HCT116 (cell line): ENCODE measurements around the gene BRIP1. TPM values are rescaled to one million over a fixed set of nuclear protein-coding genes. Genes with fewer than 3 reads are reported as not detected.

Source experiments
- ATAC-seq: fragments of 200-7000 bp; cut with Tn5 transposase; 2 replicates; pipeline ENCODE4 v1.9.1; 2020; ENCODE audit warnings: mild to moderate bottlenecking, moderate library complexity
- BruUV-seq: library from RNA; stranded (reverse); fragments of 400-500 nt; replicated peaks from 2 replicates; lab custom pipeline; 2021; lab: Mats Ljungman, UMichigan
- CTCF ChIA-PET: fragments of 300-600 bp; sonication (Branson Sonifier 250); formaldehyde crosslinking; loops from one replicate; lab custom pipeline; 2021; ENCODE audit warnings: antibody characterized with exemption; lab: Charles Lee
- POLR2A ChIA-PET: fragments of 300-600, 350-600 bp; sonication (Branson Sonifier 250); formaldehyde crosslinking; loops from one replicate; lab custom pipeline; 2021; ENCODE audit warnings: antibody characterized with exemption; lab: Charles Lee
- RAD21 ChIA-PET, 2 experiments: fragments of 300-600 bp; sonication (Branson Sonifier 250); formaldehyde crosslinking; loops; one replicate each; lab custom pipeline; 2023; ENCODE audit warnings: low total read pairs in 2 of 2; ENCODE audit not compliant: uncharacterized antibody in 2 of 2, unreplicated experiment in 2 of 2, low non-redundant PET in 1 of 2; lab: Charles Lee
- DNase-seq: peaks from one replicate; pipeline ENCODE4 v3.0.0-alpha.2; 2010; ENCODE audit warnings: low read depth, low spot score
- H2AFZ ChIP-seq: fragments of 200-600 bp; shearing (Covaris generic), sonication (generic); 2 replicates; pipeline ENCODE4 v1.6.1; 2017; ENCODE audit warnings: low read depth, mixed run types, mixed read lengths, antibody characterized with exemption, low read length; ENCODE audit not compliant: poor library complexity, severe bottlenecking
- H3K27ac ChIP-seq: 2 replicates; pipeline ENCODE4 v1.5.1; 2012; ENCODE audit warnings: low read depth, low read length
- H3K27me3 ChIP-seq: fragments of 200-600 bp; sonication (generic); 2 replicates; pipeline ENCODE4 v1.6.1; 2016; ENCODE audit warnings: mixed run types, low read length, mixed read lengths; ENCODE audit not compliant: insufficient read depth
- H3K36me3 ChIP-seq, 2 experiments: fragments of 200-500 bp in 1 of 2; fragments of 200-600 bp in 1 of 2; sonication (Bioruptor generic) in 1 of 2; sonication (generic) in 1 of 2; 2 replicates each; pipeline versions ENCODE4 v1.5.1 to v1.6.1; 2014 to 2016; ENCODE audit warnings: low read length in 2 of 2, inconsistent platforms in 1 of 2, mixed read lengths in 1 of 2, mixed run types in 1 of 2; ENCODE audit not compliant: insufficient read depth in 2 of 2, control insufficient read depth in 1 of 2
- H3K4me1 ChIP-seq, 2 experiments: fragments of 200-600 bp in 1 of 2; sonication (generic) in 1 of 2; 2 replicates each; pipeline versions ENCODE4 v1.5.1 to v1.6.1; 2012 to 2017; ENCODE audit warnings: low read length in 2 of 2, inconsistent platforms in 1 of 2, mild to moderate bottlenecking in 1 of 2, mixed read lengths in 1 of 2, mixed run types in 1 of 2, moderate library complexity in 1 of 2; ENCODE audit not compliant: insufficient read depth in 2 of 2, control insufficient read depth in 1 of 2
- H3K4me2 ChIP-seq: fragments of 200-600 bp; sonication (generic); 2 replicates; pipeline ENCODE4 v1.6.1; 2017; ENCODE audit warnings: mixed run types, low read length, mixed read lengths
- H3K4me3 ChIP-seq, 2 experiments: fragments of 200-600 bp in 1 of 2; sonication (generic) in 1 of 2; replicated peaks in 1 of 2; 2 replicates each; pipeline ENCODE4 v1.5.1; 2011 to 2016; ENCODE audit warnings: low read length in 2 of 2, control low read depth in 1 of 2, low read depth in 1 of 2, mild to moderate bottlenecking in 1 of 2, mixed read lengths in 1 of 2, mixed run types in 1 of 2
- H3K79me2 ChIP-seq: fragments of 200-600 bp; sonication (generic); 2 replicates; pipeline ENCODE4 v1.6.1; 2017; ENCODE audit warnings: mild to moderate bottlenecking, mixed run types, low read length, moderate library complexity, mixed read lengths; ENCODE audit not compliant: insufficient read depth
- H3K9ac ChIP-seq: fragments of 200-600 bp; sonication (generic); 2 replicates; pipeline ENCODE4 v1.6.1; 2016; ENCODE audit warnings: low read length, mixed read lengths
- H3K9me2 ChIP-seq: fragments of 200-600 bp; sonication (generic), shearing (Covaris generic); 2 replicates; pipeline ENCODE4 v1.6.1; 2017; ENCODE audit warnings: mixed run types, mild to moderate bottlenecking, moderate library complexity; ENCODE audit not compliant: insufficient read depth
- H3K9me3 ChIP-seq, 2 experiments: fragments of 200-500 bp in 1 of 2; fragments of 200-600 bp in 1 of 2; sonication (Bioruptor generic) in 1 of 2; sonication (generic) in 1 of 2; 2 replicates each; pipeline ENCODE4 v1.6.1; 2014 to 2017; ENCODE audit warnings: low read length in 2 of 2, mixed read lengths in 2 of 2, inconsistent platforms in 1 of 2, low read depth in 1 of 2, mild to moderate bottlenecking in 1 of 2, mixed run types in 1 of 2, moderate library complexity in 1 of 2; ENCODE audit not compliant: control insufficient read depth in 1 of 2, insufficient read depth in 1 of 2
- H4K20me1 ChIP-seq: fragments of 200-600 bp; sonication (generic), shearing (Covaris generic); 2 replicates; pipeline ENCODE4 v1.6.1; 2017; ENCODE audit warnings: mixed run types, mild to moderate bottlenecking, moderate library complexity; ENCODE audit not compliant: insufficient read depth
- ELF1 ChIP-seq: IDR thresholded peaks from 2 replicates; pipeline ENCODE4 v1.6.1; 2012; ENCODE audit warnings: low read depth, borderline replicate concordance
- FOSL1 ChIP-seq: IDR thresholded peaks from 2 replicates; pipeline ENCODE4 v1.6.1; 2012; ENCODE audit warnings: low read depth
- intact Hi-C: fragments of 100-400 bp; cut with micrococcal nuclease; formaldehyde crosslinking; loops from 2 replicates; pipeline ENCODE4 v1.10.0; 2022
- total RNA-seq: library from RNA; stranded (reverse); gene quantifications from one replicate; pipeline ENCODE4 v1.2.1, GENCODE V29; 2021; ENCODE audit not compliant: unreplicated experiment
- TF ChIP-seq, protein P1 (sequence below): IDR thresholded peaks from 2 replicates; pipeline ENCODE4 v1.6.1; 2012; ENCODE audit warnings: low read depth

Gene BRIP1
- total RNA-seq, 1 experiment from 2014 or later: 22.2 TPM

DNA sequence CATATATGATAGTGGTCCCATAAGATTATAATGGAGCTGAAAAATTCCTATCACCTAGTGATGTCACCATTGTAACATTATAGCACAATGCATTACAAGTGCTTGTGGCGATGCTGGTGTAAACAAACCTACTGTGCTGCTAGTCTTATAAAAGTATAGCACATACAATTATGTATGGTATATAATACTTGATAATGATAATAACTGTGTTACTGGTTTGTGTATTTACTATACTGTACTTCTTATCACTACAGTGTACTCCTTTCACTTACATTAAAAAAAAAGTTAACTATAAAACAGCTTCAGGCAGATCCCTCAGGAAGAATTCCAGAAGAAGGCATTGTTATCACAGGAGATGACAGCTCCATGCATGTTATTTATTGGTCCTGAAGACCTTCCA, 150.3 kb downstream of the BRIP1 start (continued):
- TF ChIP-seq, protein P1, sequence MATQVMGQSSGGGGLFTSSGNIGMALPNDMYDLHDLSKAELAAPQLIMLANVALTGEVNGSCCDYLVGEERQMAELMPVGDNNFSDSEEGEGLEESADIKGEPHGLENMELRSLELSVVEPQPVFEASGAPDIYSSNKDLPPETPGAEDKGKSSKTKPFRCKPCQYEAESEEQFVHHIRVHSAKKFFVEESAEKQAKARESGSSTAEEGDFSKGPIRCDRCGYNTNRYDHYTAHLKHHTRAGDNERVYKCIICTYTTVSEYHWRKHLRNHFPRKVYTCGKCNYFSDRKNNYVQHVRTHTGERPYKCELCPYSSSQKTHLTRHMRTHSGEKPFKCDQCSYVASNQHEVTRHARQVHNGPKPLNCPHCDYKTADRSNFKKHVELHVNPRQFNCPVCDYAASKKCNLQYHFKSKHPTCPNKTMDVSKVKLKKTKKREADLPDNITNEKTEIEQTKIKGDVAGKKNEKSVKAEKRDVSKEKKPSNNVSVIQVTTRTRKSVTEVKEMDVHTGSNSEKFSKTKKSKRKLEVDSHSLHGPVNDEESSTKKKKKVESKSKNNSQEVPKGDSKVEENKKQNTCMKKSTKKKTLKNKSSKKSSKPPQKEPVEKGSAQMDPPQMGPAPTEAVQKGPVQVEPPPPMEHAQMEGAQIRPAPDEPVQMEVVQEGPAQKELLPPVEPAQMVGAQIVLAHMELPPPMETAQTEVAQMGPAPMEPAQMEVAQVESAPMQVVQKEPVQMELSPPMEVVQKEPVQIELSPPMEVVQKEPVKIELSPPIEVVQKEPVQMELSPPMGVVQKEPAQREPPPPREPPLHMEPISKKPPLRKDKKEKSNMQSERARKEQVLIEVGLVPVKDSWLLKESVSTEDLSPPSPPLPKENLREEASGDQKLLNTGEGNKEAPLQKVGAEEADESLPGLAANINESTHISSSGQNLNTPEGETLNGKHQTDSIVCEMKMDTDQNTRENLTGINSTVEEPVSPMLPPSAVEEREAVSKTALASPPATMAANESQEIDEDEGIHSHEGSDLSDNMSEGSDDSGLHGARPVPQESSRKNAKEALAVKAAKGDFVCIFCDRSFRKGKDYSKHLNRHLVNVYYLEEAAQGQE: no peak

DNA sequence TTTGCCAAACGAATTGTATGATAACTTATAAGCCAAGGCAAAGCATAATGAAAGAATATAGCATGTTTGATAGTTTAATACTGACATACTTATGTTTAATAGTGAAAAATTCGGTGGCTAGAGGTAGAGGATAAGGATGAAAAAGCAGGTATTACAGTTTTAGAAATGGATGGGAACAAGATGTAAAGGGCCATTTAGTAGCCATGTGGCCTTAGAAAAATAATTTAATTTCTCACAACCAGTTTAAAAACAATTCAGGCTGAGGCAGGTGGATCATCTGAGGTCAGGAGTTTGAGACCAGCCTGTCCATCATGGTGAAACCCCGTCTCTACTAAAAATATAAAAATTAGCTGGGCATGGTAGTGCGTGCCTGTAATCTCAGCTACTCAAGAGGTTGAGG, 152.8 kb downstream of the BRIP1 start:
- H4K20me1 ChIP-seq: no peaks in the 10 kb centered on the region
- no peaks in the 10 kb centered on the region for H3K27me3 ChIP-seq
- H2AFZ ChIP-seq: no peak overlapping the region
- H3K9ac ChIP-seq: no peak overlapping the region
- H3K4me2 ChIP-seq: no peak overlapping the region
- POLR2A ChIA-PET: no interaction called here
- ATAC-seq: no peak
- CTCF ChIA-PET: no interaction called here
- DNase-seq: no peak
- TF ChIP-seq ELF1 (no peak), FOSL1 (no peak)
- TF ChIP-seq, protein P1: no peak
- H3K9me3 ChIP-seq: peaks cover 0 to 5% of the 10 kb centered on the region in 2 experiments; a peak in 1 of 4 replicates
- H3K9me2 ChIP-seq: no peaks in the 10 kb centered on the region
- no peaks in the 10 kb centered on the region for H3K4me1 ChIP-seq
- no TSS peak for BruUV-seq
- H3K27ac ChIP-seq: no peak overlapping the region
- H3K79me2 ChIP-seq: no peaks in the 10 kb centered on the region
- RAD21 ChIA-PET: no interaction called here
- intact Hi-C loops: no loop called here
- peaks cover 0 to 18% of the 10 kb centered on the region in 2 experiments; a peak in 2 of 4 replicates for H3K36me3 ChIP-seq
- no peak overlapping the region for H3K4me3 ChIP-seq
